ENCODE data around the gene VIL1. TPM values are rescaled to one million over a fixed set of nuclear protein-coding genes. Genes with fewer than 3 reads are reported as not detected.

VIL1 gene
- polyA plus RNA-seq, 3 donors = not detected

DNA sequence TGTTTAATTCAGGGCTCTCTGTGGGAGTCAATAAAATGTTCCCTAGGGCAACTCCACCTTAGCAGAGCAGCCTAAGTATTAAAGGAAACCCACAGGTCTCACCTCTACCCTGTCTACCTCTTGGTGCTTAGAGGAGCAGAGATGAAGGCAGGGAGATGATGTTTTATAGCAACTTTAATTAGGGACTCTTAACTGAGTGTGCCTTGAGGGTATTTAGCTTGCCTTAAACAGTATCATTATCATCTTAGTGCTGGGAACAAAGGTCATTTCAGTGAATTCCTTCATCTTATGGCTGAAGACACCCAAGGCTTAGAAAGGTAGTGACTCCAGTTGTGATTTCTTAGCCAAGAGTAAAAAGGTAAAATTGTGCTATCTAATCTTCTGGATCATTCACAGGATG, 26.7 kb downstream of the VIL1 start:
- Histone ChIP-seq H3K9me3 (replicated peaks in 1 of 2; ENCODE audit: control insufficient read depth in 1 of 2, insufficient read depth in 1 of 2, low read length in 2 of 2) (no peaks in the 10 kb centered on the region), H3K27me3 (ENCODE audit: control insufficient read depth in 2 of 2, insufficient read depth in 2 of 2, low read length in 2 of 2) (no peaks in the 10 kb centered on the region), H3K79me2 (ENCODE audit: insufficient read depth, low read length) (no peaks in the 10 kb centered on the region), H3K4me3 (replicated peaks in 1 of 3; ENCODE audit: low read depth in 2 of 3, low read length in 3 of 3) (no peak overlapping the region), H3K9ac (ENCODE audit: insufficient read depth, low read length, poor library complexity, severe bottlenecking) (no peak overlapping the region), H3K4me2 (replicated peaks; ENCODE audit: extremely low read depth, low read length, poor library complexity, severe bottlenecking) (no peak overlapping the region), H3K36me3 (replicated peaks in 1 of 2; ENCODE audit: control insufficient read depth in 1 of 2, insufficient read depth in 2 of 2, low read length in 2 of 2) (peaks cover 11 to 24% of the 10 kb centered on the region in 2 donors), H4K20me1 (ENCODE audit: insufficient read depth, low read length) (no peaks in the 10 kb centered on the region), H3K4me1 (ENCODE audit: control insufficient read depth in 1 of 2, insufficient read depth in 2 of 2, low read length in 2 of 2) (no peaks in the 10 kb centered on the region), H3K27ac (ENCODE audit: low read depth in 1 of 2, low read length in 2 of 2) (no peak overlapping the region), H2AFZ (ENCODE audit: insufficient read depth, low read depth, low read length, poor library complexity, severe bottlenecking) (no peak overlapping the region)
- intact Hi-C loops (cut with micrococcal nuclease) = no loop called here
- no peaks in the 10 kb centered on the region for H3K4me1 Mint-ChIP-seq
- no peak overlapping the region for H3K4me3 Mint-ChIP-seq
- peaks cover 0 to 2% (median 0%) of the 10 kb centered on the region in 3 donors for H3K27me3 Mint-ChIP-seq (ENCODE audit: low read depth in 3 of 3)
- no peaks in the 10 kb centered on the region for H3K9me3 Mint-ChIP-seq
- DNase-seq = no peak
- peaks cover 26 to 31% of the 10 kb centered on the region in 2 donors for H3K36me3 Mint-ChIP-seq
- TF ChIP-seq, protein P1, sequence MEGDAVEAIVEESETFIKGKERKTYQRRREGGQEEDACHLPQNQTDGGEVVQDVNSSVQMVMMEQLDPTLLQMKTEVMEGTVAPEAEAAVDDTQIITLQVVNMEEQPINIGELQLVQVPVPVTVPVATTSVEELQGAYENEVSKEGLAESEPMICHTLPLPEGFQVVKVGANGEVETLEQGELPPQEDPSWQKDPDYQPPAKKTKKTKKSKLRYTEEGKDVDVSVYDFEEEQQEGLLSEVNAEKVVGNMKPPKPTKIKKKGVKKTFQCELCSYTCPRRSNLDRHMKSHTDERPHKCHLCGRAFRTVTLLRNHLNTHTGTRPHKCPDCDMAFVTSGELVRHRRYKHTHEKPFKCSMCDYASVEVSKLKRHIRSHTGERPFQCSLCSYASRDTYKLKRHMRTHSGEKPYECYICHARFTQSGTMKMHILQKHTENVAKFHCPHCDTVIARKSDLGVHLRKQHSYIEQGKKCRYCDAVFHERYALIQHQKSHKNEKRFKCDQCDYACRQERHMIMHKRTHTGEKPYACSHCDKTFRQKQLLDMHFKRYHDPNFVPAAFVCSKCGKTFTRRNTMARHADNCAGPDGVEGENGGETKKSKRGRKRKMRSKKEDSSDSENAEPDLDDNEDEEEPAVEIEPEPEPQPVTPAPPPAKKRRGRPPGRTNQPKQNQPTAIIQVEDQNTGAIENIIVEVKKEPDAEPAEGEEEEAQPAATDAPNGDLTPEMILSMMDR (IDR thresholded peaks at IDR 0.05) = no peak
- no peak overlapping the region for H3K27ac Mint-ChIP-seq

DNA sequence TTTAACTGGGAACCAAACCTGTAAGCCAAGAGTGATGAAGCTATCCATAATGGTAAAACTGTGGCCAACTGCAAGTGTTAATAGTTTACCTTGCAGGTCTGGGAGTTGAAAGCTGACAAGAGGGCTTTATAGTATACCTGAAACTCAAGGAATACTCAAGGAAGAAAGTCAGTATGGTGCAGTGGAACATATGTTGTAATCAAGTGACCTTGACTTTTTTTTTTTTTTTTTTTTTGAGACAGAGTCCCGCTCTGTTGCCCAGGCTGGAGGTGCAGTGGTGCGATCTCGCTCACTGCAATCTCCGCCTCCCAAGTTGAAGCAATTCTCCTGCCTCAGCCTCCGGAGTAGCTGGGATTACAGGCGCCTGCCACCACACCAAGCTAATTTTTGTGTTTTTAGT, 27.6 kb downstream of the VIL1 start:
- no peak overlapping the region for H3K4me2 ChIP-seq (replicated peaks; ENCODE audit: extremely low read depth, low read length, poor library complexity, severe bottlenecking)
- H3K9me3 ChIP-seq (replicated peaks in 1 of 2; ENCODE audit: control insufficient read depth in 1 of 2, insufficient read depth in 1 of 2, low read length in 2 of 2) = no peaks in the 10 kb centered on the region
- no peaks in the 10 kb centered on the region for H3K4me1 ChIP-seq (ENCODE audit: control insufficient read depth in 1 of 2, insufficient read depth in 2 of 2, low read length in 2 of 2)
- intact Hi-C loops (cut with micrococcal nuclease) = no loop called here
- H3K9ac ChIP-seq (ENCODE audit: insufficient read depth, low read length, poor library complexity, severe bottlenecking) = no peak overlapping the region
- Mint-ChIP-seq H3K9me3 (no peaks in the 10 kb centered on the region), H3K36me3 (peaks cover 26 to 31% of the 10 kb centered on the region in 2 donors), H3K27me3 (ENCODE audit: low read depth in 3 of 3) (peaks cover 0 to 2% (median 0%) of the 10 kb centered on the region in 3 donors), H3K4me1 (no peaks in the 10 kb centered on the region), H3K4me3 (no peak overlapping the region), H3K27ac (no peak overlapping the region)
- DNase-seq = no peak
- WGBS (ENCODE audit: insufficient coverage) = 100% methylated on average over 1 of the region's 6 CpGs
- no peaks in the 10 kb centered on the region for H3K79me2 ChIP-seq (ENCODE audit: insufficient read depth, low read length)
- no peak overlapping the region for H2AFZ ChIP-seq (ENCODE audit: insufficient read depth, low read depth, low read length, poor library complexity, severe bottlenecking)
- H3K4me3 ChIP-seq (replicated peaks in 1 of 3; ENCODE audit: low read depth in 2 of 3, low read length in 3 of 3) = no peak overlapping the region
- no peaks in the 10 kb centered on the region for H4K20me1 ChIP-seq (ENCODE audit: insufficient read depth, low read length)
- H3K36me3 ChIP-seq (replicated peaks in 1 of 2; ENCODE audit: control insufficient read depth in 1 of 2, insufficient read depth in 2 of 2, low read length in 2 of 2) = peaks cover 11 to 25% of the 10 kb centered on the region in 2 donors
- H3K27ac ChIP-seq (ENCODE audit: low read depth in 1 of 2, low read length in 2 of 2) = no peak overlapping the region
- TF ChIP-seq, protein P1 (IDR thresholded peaks at IDR 0.05) = no peak
- no peaks in the 10 kb centered on the region for H3K27me3 ChIP-seq (ENCODE audit: control insufficient read depth in 2 of 2, insufficient read depth in 2 of 2, low read length in 2 of 2)
